Endothelial cell (in vitro differentiated cells): ENCODE results near the gene SAAL1. TPM values are rescaled to one million over a fixed set of nuclear protein-coding genes. Genes with fewer than 3 reads are reported as not detected.
"Not testable (repeated sequence)": the region's sequence is repeated elsewhere in the genome, so short reads cannot be mapped to it uniquely, and the experiment has no call there.

Experiments used
- DNase-seq: peaks from one replicate; pipeline ENCODE4 v3.0.0; 2021; ENCODE audit warnings: low spot score
- H3K27ac Mint-ChIP-seq: one replicate; pipeline ENCODE4 v1.8.0; 2021; ENCODE audit warnings: mixed read lengths, inconsistent platforms; ENCODE audit not compliant: unreplicated experiment
- H3K27me3 Mint-ChIP-seq: one replicate; pipeline ENCODE4 v1.8.0; 2021; ENCODE audit warnings: mild to moderate bottlenecking, moderate library complexity, mixed read lengths, inconsistent platforms; ENCODE audit not compliant: unreplicated experiment
- H3K36me3 Mint-ChIP-seq: one replicate; pipeline ENCODE4 v1.8.0; 2021; ENCODE audit warnings: mild to moderate bottlenecking, low read depth, mixed read lengths, inconsistent platforms; ENCODE audit not compliant: unreplicated experiment
- H3K4me1 Mint-ChIP-seq: one replicate; pipeline ENCODE4 v1.8.0; 2021; ENCODE audit warnings: mild to moderate bottlenecking, mixed read lengths, inconsistent platforms; ENCODE audit not compliant: unreplicated experiment
- H3K4me3 Mint-ChIP-seq: one replicate; pipeline ENCODE4 v1.8.0; 2021; ENCODE audit warnings: mild to moderate bottlenecking, mixed read lengths, inconsistent platforms; ENCODE audit not compliant: unreplicated experiment
- H3K9me3 Mint-ChIP-seq: one replicate; pipeline ENCODE4 v1.8.0; 2021; ENCODE audit warnings: mixed read lengths, inconsistent platforms; ENCODE audit not compliant: unreplicated experiment
- CTCF ChIP-seq: fragments of 200-600 bp; sonication (generic); IDR thresholded peaks from one replicate; pipeline ENCODE4 v1.5.0; 2021; ENCODE audit warnings: antibody characterized with exemption; ENCODE audit not compliant: unreplicated experiment
- total RNA-seq: library from RNA; stranded (reverse); fragmentation: NEBNext Ultra II Directional; extraction: Animal tissue kit (Norgen Biotek cat#: 25700); gene quantifications from one replicate; pipeline ENCODE4 v1.2.1, GENCODE V29; 2021; ENCODE audit not compliant: unreplicated experiment

Gene SAAL1
- total RNA-seq, 1 donor from 2014 or later = 25.1 TPM

GRCh38 chr11:18140145-18140544 lies 34.3 kb upstream of the SAAL1 start:
- peaks cover 3% of the 10 kb centered on the region for H3K27me3 Mint-ChIP-seq
- H3K36me3 Mint-ChIP-seq = peaks cover 7% of the 10 kb centered on the region
- H3K4me3 Mint-ChIP-seq = no peak overlapping the region

GRCh38 chr11:18137186-18137800 lies 31.4 kb upstream of the SAAL1 start:
- Mint-ChIP-seq H3K36me3 (peaks cover 7% of the 10 kb centered on the region), H3K9me3 (no peaks in the 10 kb centered on the region), H3K27ac (peak overlapping the region; percentile 42), H3K4me3 (no peak overlapping the region), H3K27me3 (peaks cover 3% of the 10 kb centered on the region), H3K4me1 (peaks cover 10% of the 10 kb centered on the region)
- no peak for DNase-seq
- TF ChIP-seq CTCF = no peak

More at GRCh38 chr11:18140145-18140544, 34.3 kb upstream of the SAAL1 start:
- Mint-ChIP-seq H3K9me3 (no peaks in the 10 kb centered on the region), H3K27ac (peak overlapping the region; percentile 50), H3K4me1 (peaks cover 10% of the 10 kb centered on the region)
- DNase-seq = no peak
- TF ChIP-seq CTCF = no peak

GRCh38 chr11:18135308-18135707 lies 29.4 kb upstream of the SAAL1 start:
- no peak for DNase-seq
- no peak for TF ChIP-seq CTCF
- H3K9me3 Mint-ChIP-seq = no peaks in the 10 kb centered on the region
- H3K27ac Mint-ChIP-seq = no peak overlapping the region
- peaks cover 10% of the 10 kb centered on the region for H3K4me1 Mint-ChIP-seq
- H3K27me3 Mint-ChIP-seq = peaks cover 4% of the 10 kb centered on the region
- H3K36me3 Mint-ChIP-seq = peaks cover 7% of the 10 kb centered on the region
- no peak overlapping the region for H3K4me3 Mint-ChIP-seq

GRCh38 chr11:18132341-18132740 lies 26.5 kb upstream of the SAAL1 start, which contains the start of gene MRGPRX3:
MRGPRX3 (plus strand) TSS chr11:18132571; CDS start chr11:18137203, 4,632 bp downstream.
- Mint-ChIP-seq H3K9me3 (no peaks in the 10 kb centered on the region), H3K27me3 (peaks cover 4% of the 10 kb centered on the region), H3K4me1 (peaks cover under 1% of the 10 kb centered on the region), H3K27ac (no peak within 1 kb of the TSS), H3K4me3 (no peak within 1 kb of the TSS), H3K36me3 (peaks cover under 1% of the 10 kb centered on the region)
- no peak for TF ChIP-seq CTCF
- no peak for DNase-seq

- H3K27me3 Mint-ChIP-seq, H3K4me1 Mint-ChIP-seq, H3K36me3 Mint-ChIP-seq, H3K4me3 Mint-ChIP-seq, H3K9me3 Mint-ChIP-seq, DNase-seq, H3K27ac Mint-ChIP-seq: not testable (repeated sequence)
These were observed 25.2 kb upstream of the SAAL1 start for GRCh38 chr11:18131115-18131514.

- H3K4me3 Mint-ChIP-seq = not testable (repeated sequence)
These were observed 15.5 kb upstream of the SAAL1 start for GRCh38 chr11:18121331-18121828.

More at GRCh38 chr11:18121331-18121828, 15.5 kb upstream of the SAAL1 start:
- not testable (repeated sequence) for H3K36me3 Mint-ChIP-seq, H3K4me1 Mint-ChIP-seq, H3K9me3 Mint-ChIP-seq, H3K27ac Mint-ChIP-seq, H3K27me3 Mint-ChIP-seq, DNase-seq
